CD8-positive, alpha-beta memory T cell (primary cell): Measurements from ENCODE around the gene ZCWPW2. TPM values are rescaled to one million over a fixed set of nuclear protein-coding genes. Genes with fewer than 3 reads are reported as not detected.

Source experiments
- CTCF ChIA-PET: fragments of 350-600 bp; sonication (Branson Sonifier 250); formaldehyde crosslinking; loops from one replicate; lab custom pipeline; 2021; ENCODE audit warnings: antibody characterized with exemption; lab: Charles Lee
- POLR2A ChIA-PET: fragments of 350-600 bp; sonication (Branson Sonifier 250); formaldehyde crosslinking; loops from one replicate; lab custom pipeline; 2021; ENCODE audit warnings: antibody characterized with exemption; lab: Charles Lee
- DNase-seq, 5 donors: peaks; one replicate each; pipeline versions ENCODE4 v3.0.0 to v3.0.0-alpha.2; 2020 to 2022; ENCODE audit warnings: mixed read lengths in 1 of 5
- H3K27ac ChIP-seq: one replicate; pipeline ENCODE4 v1.7.0; 2013; ENCODE audit warnings: low read depth, mild to moderate bottlenecking, low read length, moderate library complexity
- H3K27me3 ChIP-seq: 2 replicates; pipeline ENCODE4 v1.7.0; 2013; ENCODE audit warnings: low read length, mild to moderate bottlenecking; ENCODE audit not compliant: insufficient read depth, poor library complexity, severe bottlenecking
- H3K36me3 ChIP-seq: 2 replicates; pipeline ENCODE4 v1.7.0; 2013; ENCODE audit warnings: mild to moderate bottlenecking, low read length, moderate library complexity; ENCODE audit not compliant: insufficient read depth
- H3K4me1 ChIP-seq: 2 replicates; pipeline ENCODE4 v1.7.0; 2013; ENCODE audit warnings: mild to moderate bottlenecking, low read length, moderate library complexity; ENCODE audit not compliant: insufficient read depth
- H3K4me3 ChIP-seq: 2 replicates; pipeline ENCODE4 v1.7.0; 2013; ENCODE audit warnings: mild to moderate bottlenecking, low read length
- H3K9me3 ChIP-seq: 2 replicates; pipeline ENCODE4 v1.7.0; 2013; ENCODE audit warnings: mild to moderate bottlenecking, low read length
- H3K27ac Mint-ChIP-seq, 8 donors: one replicate each; pipeline ENCODE4 v1.8.0; 2020 to 2021; ENCODE audit warnings: mixed read lengths in 8 of 8, mild to moderate bottlenecking in 6 of 8, inconsistent platforms in 3 of 8, moderate library complexity in 3 of 8
- H3K27me3 Mint-ChIP-seq, 2 donors: one replicate each; pipeline ENCODE4 v1.8.0; 2020 to 2021; ENCODE audit warnings: mixed read lengths in 2 of 2, mild to moderate bottlenecking in 1 of 2, moderate library complexity in 1 of 2
- H3K36me3 Mint-ChIP-seq, 3 donors: one replicate each; pipeline ENCODE4 v1.8.0; 2020 to 2021; ENCODE audit warnings: mixed read lengths in 3 of 3, inconsistent platforms in 1 of 3, mild to moderate bottlenecking in 1 of 3
- H3K4me1 Mint-ChIP-seq, 3 donors: one replicate each; pipeline ENCODE4 v1.8.0; 2020 to 2021; ENCODE audit warnings: mixed read lengths in 3 of 3, inconsistent platforms in 1 of 3, mild to moderate bottlenecking in 1 of 3
- H3K4me3 Mint-ChIP-seq, 7 donors: one replicate each; pipeline ENCODE4 v1.8.0; 2020 to 2021; ENCODE audit warnings: mixed read lengths in 7 of 7, mild to moderate bottlenecking in 6 of 7, moderate library complexity in 4 of 7, inconsistent platforms in 2 of 7
- H3K9me3 Mint-ChIP-seq, 5 donors: one replicate each; pipeline ENCODE4 v1.8.0; 2020 to 2022; ENCODE audit warnings: mixed read lengths in 5 of 5, mild to moderate bottlenecking in 3 of 5, moderate library complexity in 2 of 5, inconsistent platforms in 1 of 5
- polyA plus RNA-seq: library from polyadenylated mRNA; unstranded; fragments of 300-500 nt; fragmentation: Illumina TruSeq; gene quantifications from one replicate; pipeline ENCODE4 v1.2.3, GENCODE V29; 2021
- total RNA-seq, 2 experiments: library from RNA; stranded (reverse); gene quantifications; one replicate each; pipeline ENCODE4 v1.2.3, GENCODE V29; 2021

Gene ZCWPW2
- total and polyA plus RNA-seq, 3 experiments from 2014 or later = 0.20 to 0.66 (median 0.27) TPM

GRCh38 chr3:28544831-28545230 lies 196.3 kb downstream of the ZCWPW2 start:
- DNase-seq = no peak
- no peaks in the 10 kb centered on the region for H3K36me3 ChIP-seq
- no peak overlapping the region for H3K4me3 Mint-ChIP-seq
- peaks cover 6 to 17% (median 15%) of the 10 kb centered on the region in 5 donors for H3K9me3 Mint-ChIP-seq
- H3K4me1 ChIP-seq = no peaks in the 10 kb centered on the region
- peaks cover 0 to 2% of the 10 kb centered on the region in 2 donors for H3K27me3 Mint-ChIP-seq
- H3K27ac ChIP-seq = no peak overlapping the region
- no peaks in the 10 kb centered on the region for H3K9me3 ChIP-seq
- H3K27ac Mint-ChIP-seq = no peak overlapping the region
- POLR2A ChIA-PET = no interaction called here
- CTCF ChIA-PET = no interaction called here
- H3K27me3 ChIP-seq = no peaks in the 10 kb centered on the region
- no peaks in the 10 kb centered on the region for H3K4me1 Mint-ChIP-seq
- no peak overlapping the region for H3K4me3 ChIP-seq
- H3K36me3 Mint-ChIP-seq = no peaks in the 10 kb centered on the region

DNA sequence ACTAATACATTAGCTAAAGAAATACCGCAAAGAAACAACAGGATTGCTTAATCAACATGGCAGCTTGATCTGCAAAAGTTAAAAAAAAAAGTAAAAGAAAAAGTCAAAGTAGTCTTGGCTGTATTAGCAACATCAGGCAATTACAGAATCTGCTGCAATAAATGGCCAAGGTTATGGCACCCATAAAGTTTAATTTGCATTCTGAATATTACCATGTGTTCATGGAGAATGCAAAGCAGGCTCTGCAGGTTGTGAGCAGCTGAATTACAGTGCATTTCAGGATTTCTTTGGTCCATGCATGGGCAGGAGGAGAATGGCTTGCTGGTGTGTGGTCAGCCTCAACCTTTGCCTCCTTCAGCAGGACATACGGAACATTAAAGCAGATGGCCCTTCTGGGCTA lies 199.2 kb downstream of the ZCWPW2 start:
- H3K36me3 Mint-ChIP-seq = no peaks in the 10 kb centered on the region

GRCh38 chr3:28553175-28553574 lies 204.7 kb downstream of the ZCWPW2 start:
- POLR2A ChIA-PET = no interaction called here
- Histone ChIP-seq H3K27ac (no peak overlapping the region), H3K36me3 (no peaks in the 10 kb centered on the region), H3K4me3 (no peak overlapping the region), H3K4me1 (no peaks in the 10 kb centered on the region), H3K9me3 (no peaks in the 10 kb centered on the region), H3K27me3 (no peaks in the 10 kb centered on the region)
- no peak overlapping the region for H3K27ac Mint-ChIP-seq
- H3K9me3 Mint-ChIP-seq = no peaks in the 10 kb centered on the region
- H3K27me3 Mint-ChIP-seq = peaks cover 0 to 3% of the 10 kb centered on the region in 2 donors
- no peak overlapping the region for H3K4me3 Mint-ChIP-seq
- H3K36me3 Mint-ChIP-seq = no peaks in the 10 kb centered on the region
- H3K4me1 Mint-ChIP-seq = no peaks in the 10 kb centered on the region
- DNase-seq = no peak
- CTCF ChIA-PET = no interaction called here

More for the DNA sequence above, 199.2 kb downstream of the ZCWPW2 start:
- DNase-seq = no peak
- H3K4me1 ChIP-seq = no peaks in the 10 kb centered on the region
- no peak overlapping the region for H3K4me3 ChIP-seq
- H3K27ac ChIP-seq = no peak overlapping the region
- Mint-ChIP-seq H3K27ac (no peak overlapping the region), H3K9me3 (peaks cover 0 to 2% (median 0%) of the 10 kb centered on the region in 5 donors), H3K27me3 (peaks cover 0 to 2% of the 10 kb centered on the region in 2 donors), H3K4me3 (no peak overlapping the region), H3K4me1 (no peaks in the 10 kb centered on the region)
- no peaks in the 10 kb centered on the region for H3K9me3 ChIP-seq
- ChIA-PET CTCF (no interaction called here), POLR2A (no interaction called here)
- no peaks in the 10 kb centered on the region for H3K36me3 ChIP-seq
- no peaks in the 10 kb centered on the region for H3K27me3 ChIP-seq

DNA sequence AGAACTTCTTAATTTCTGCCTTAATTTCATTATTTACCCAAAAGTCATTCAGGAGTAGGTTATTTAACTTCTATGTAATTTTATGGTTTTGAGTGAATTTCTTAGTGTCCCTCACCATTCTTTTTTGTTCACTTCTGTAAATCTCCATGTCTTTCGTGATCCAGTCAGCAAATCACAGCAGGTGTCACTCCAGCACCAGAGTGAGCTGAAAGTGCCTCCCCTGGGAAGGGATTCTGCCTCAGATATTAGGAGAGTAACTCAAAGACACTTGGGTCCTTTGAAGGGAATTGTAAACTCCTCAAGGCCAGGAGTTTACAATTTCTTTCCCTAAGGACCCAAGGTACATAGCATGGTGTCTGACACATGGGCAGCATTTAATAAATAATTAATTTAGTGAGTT lies 207.7 kb downstream of the ZCWPW2 start:
- Mint-ChIP-seq H3K9me3 (no peaks in the 10 kb centered on the region), H3K4me1 (no peaks in the 10 kb centered on the region), H3K4me3 (no peak overlapping the region), H3K27me3 (peaks cover 4 to 6% of the 10 kb centered on the region in 2 donors), H3K36me3 (no peaks in the 10 kb centered on the region), H3K27ac (no peak overlapping the region)
- POLR2A ChIA-PET = no interaction called here
- no peaks in the 10 kb centered on the region for H3K27me3 ChIP-seq
- no peak overlapping the region for H3K4me3 ChIP-seq
- no peaks in the 10 kb centered on the region for H3K9me3 ChIP-seq
- no peak overlapping the region for H3K27ac ChIP-seq
- H3K36me3 ChIP-seq = no peaks in the 10 kb centered on the region
- CTCF ChIA-PET = no interaction called here
- DNase-seq = no peak
- no peaks in the 10 kb centered on the region for H3K4me1 ChIP-seq

DNA sequence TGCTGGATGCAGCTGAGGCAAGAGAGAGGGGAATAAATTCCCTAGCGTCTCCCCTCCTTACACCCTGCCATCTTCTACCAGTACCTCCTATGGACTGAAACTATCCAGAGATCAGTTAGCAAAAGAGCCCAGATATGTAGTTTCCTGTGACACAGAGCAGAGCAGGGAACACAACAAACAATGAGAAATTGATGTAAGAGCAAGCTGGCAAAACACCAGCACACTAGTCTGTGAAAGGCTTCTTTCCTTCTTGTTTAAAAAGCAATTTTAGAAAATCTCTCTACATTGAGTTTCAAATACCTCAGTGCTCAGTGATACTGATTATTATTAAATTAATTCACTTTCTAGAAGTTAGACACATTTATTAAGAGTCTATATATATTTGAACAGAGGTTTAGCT lies 215.7 kb downstream of the ZCWPW2 start:
- Mint-ChIP-seq H3K4me1 (no peaks in the 10 kb centered on the region), H3K36me3 (no peaks in the 10 kb centered on the region), H3K4me3 (no peak overlapping the region), H3K9me3 (peaks cover 0 to 2% (median 0%) of the 10 kb centered on the region in 5 donors), H3K27me3 (peaks cover 3 to 10% of the 10 kb centered on the region in 2 donors), H3K27ac (no peak overlapping the region)
- Histone ChIP-seq H3K27ac (no peak overlapping the region), H3K9me3 (no peaks in the 10 kb centered on the region), H3K4me3 (no peak overlapping the region), H3K27me3 (no peaks in the 10 kb centered on the region), H3K4me1 (no peaks in the 10 kb centered on the region), H3K36me3 (no peaks in the 10 kb centered on the region)
- ChIA-PET POLR2A (no interaction called here), CTCF (no interaction called here)
- no peak for DNase-seq

GRCh38 chr3:28569357-28569756 lies 220.8 kb downstream of the ZCWPW2 start:
- Mint-ChIP-seq H3K4me3 (no peak overlapping the region), H3K4me1 (no peaks in the 10 kb centered on the region), H3K27ac (no peak overlapping the region), H3K9me3 (peaks cover 0 to 2% (median 0%) of the 10 kb centered on the region in 5 donors), H3K36me3 (no peaks in the 10 kb centered on the region), H3K27me3 (peaks cover 9 to 20% of the 10 kb centered on the region in 2 donors)
- Histone ChIP-seq H3K9me3 (no peaks in the 10 kb centered on the region), H3K4me1 (no peaks in the 10 kb centered on the region), H3K4me3 (no peak overlapping the region), H3K36me3 (no peaks in the 10 kb centered on the region), H3K27me3 (no peaks in the 10 kb centered on the region), H3K27ac (no peak overlapping the region)
- CTCF ChIA-PET = no interaction called here
- POLR2A ChIA-PET = no interaction called here
- no peak for DNase-seq

DNA sequence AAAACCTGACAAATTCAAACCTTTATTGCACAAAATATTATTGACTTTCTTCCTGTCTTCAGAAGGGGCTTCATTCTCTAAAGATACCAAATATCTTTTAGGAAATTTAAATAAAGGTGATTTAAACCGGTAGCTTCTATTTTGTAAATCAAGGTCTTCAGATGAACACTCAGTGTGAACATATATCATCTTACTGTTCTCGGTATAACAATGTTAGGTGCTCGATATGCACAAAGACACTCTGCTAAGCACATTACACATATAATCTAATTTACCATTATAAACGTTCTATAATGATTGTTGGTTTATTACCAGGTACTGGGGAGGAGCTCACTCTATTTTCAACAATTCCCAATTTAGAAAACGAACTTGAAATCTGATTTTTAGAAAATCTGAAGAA lies 225.5 kb downstream of the ZCWPW2 start:
- ChIA-PET POLR2A (no interaction called here), CTCF (no interaction called here)
- H3K4me3 Mint-ChIP-seq = no peak overlapping the region
- Histone ChIP-seq H3K4me1 (no peaks in the 10 kb centered on the region), H3K27ac (no peak overlapping the region), H3K4me3 (no peak overlapping the region), H3K9me3 (no peaks in the 10 kb centered on the region), H3K27me3 (peaks cover 4% of the 10 kb centered on the region), H3K36me3 (no peaks in the 10 kb centered on the region)
- H3K9me3 Mint-ChIP-seq = no peaks in the 10 kb centered on the region
- peaks cover 26 to 56% of the 10 kb centered on the region in 2 donors for H3K27me3 Mint-ChIP-seq
- peaks cover 0 to 7% (median 4%) of the 10 kb centered on the region in 3 donors for H3K4me1 Mint-ChIP-seq
- no peak for DNase-seq
- no peaks in the 10 kb centered on the region for H3K36me3 Mint-ChIP-seq
- H3K27ac Mint-ChIP-seq = no peak overlapping the region

- CTCF ChIA-PET = no interaction called here
- Histone ChIP-seq H3K4me3 (no peak overlapping the region), H3K36me3 (no peaks in the 10 kb centered on the region), H3K27ac (no peak overlapping the region), H3K27me3 (peaks cover 5% of the 10 kb centered on the region), H3K4me1 (no peaks in the 10 kb centered on the region), H3K9me3 (no peaks in the 10 kb centered on the region)
- H3K9me3 Mint-ChIP-seq = no peaks in the 10 kb centered on the region
- H3K27me3 Mint-ChIP-seq = peaks cover 27 to 64% of the 10 kb centered on the region in 2 donors
- H3K4me1 Mint-ChIP-seq = peaks cover 0 to 7% (median 4%) of the 10 kb centered on the region in 3 donors
- DNase-seq = no peak
- POLR2A ChIA-PET = no interaction called here
- H3K4me3 Mint-ChIP-seq = no peak overlapping the region
- no peak overlapping the region for H3K27ac Mint-ChIP-seq
- no peaks in the 10 kb centered on the region for H3K36me3 Mint-ChIP-seq
Observed at GRCh38 chr3:28575100-28575745, 226.7 kb downstream of the ZCWPW2 start.
